ENCODE data around the gene MYRFL. TPM values are rescaled to one million over a fixed set of nuclear protein-coding genes. Genes with fewer than 3 reads are reported as not detected.

Gene MYRFL
- total and polyA plus RNA-seq, 8 donors = 0.06 to 2.3 (median 0.43) TPM

- no peaks in the 10 kb centered on the region for H3K4me1 ChIP-seq
- no peaks in the 10 kb centered on the region for H3K36me3 ChIP-seq
- intact Hi-C loops (cut with DNase I) = no loop called here
- no peak for DNase-seq
- no peak for FAIRE-seq
- no peak overlapping the region for H3K4me3 ChIP-seq
- ATAC-seq = no peak
- H3K9me3 ChIP-seq = no peaks in the 10 kb centered on the region
- H3K27me3 ChIP-seq = no peaks in the 10 kb centered on the region
- no peak overlapping the region for H3K27ac ChIP-seq
- WGBS, 2 donors = 36 to 38% methylated on average over 5 of the region's 5 CpGs
- no peak for TF ChIP-seq CTCF (IDR thresholded peaks at IDR 0.05)
Observed at GRCh38 chr12:69936214-69936731, 111.2 kb downstream of the MYRFL start.

DNA sequence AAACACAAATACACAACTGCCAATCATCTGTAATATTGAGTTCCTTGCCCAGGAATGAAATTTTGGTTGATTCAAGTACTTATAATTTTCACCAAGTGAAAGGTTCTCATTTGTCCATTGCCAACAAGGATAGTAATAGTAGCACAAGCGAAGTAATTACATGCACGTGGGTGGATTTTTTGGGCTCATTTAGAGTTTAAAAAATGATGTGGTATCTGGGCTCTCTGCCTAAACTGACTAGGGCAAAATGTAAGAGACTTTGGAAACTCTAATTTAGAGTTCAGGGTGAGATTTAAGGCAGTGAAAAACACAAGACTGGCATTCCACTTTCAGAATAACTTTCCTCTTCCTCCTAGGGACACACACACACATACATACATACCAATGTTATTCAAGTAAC, 111.7 kb downstream of the MYRFL start:
- 44 to 57% methylated on average over 2 of the region's 2 CpGs for WGBS, 2 donors
- Histone ChIP-seq H3K27ac (no peak overlapping the region), H3K4me3 (no peak overlapping the region), H3K9me3 (no peaks in the 10 kb centered on the region), H3K27me3 (no peaks in the 10 kb centered on the region), H3K36me3 (no peaks in the 10 kb centered on the region), H3K4me1 (no peaks in the 10 kb centered on the region)
- FAIRE-seq (no peak), DNase-seq (no peak), ATAC-seq (no peak)
- intact Hi-C loops (cut with DNase I) = no loop called here
- TF ChIP-seq CTCF (IDR thresholded peaks at IDR 0.05) = no peak

DNA sequence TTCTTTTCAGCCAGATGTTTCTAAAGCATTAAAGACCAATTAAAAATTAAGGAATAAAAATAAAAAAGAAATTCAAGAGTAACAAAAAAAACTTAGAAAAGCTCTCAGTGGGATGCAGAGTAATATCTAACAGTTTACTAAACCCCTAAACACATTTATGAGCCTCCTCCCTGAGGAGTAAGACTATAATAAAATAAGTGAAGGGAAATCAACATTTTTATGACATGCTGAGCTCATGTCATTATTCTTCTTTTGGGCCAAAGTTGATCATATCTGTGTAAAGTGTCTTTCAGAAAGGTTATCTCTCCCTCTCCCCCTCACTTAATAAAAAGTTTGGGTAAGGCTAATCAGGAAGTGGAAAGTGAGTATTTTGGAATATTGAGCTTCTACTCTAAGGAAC, 122.1 kb downstream of the MYRFL start:
- Histone ChIP-seq H3K27ac (no peak overlapping the region), H3K4me1 (no peaks in the 10 kb centered on the region), H3K36me3 (no peaks in the 10 kb centered on the region), H3K9me3 (no peaks in the 10 kb centered on the region), H3K4me3 (no peak overlapping the region), H3K27me3 (no peaks in the 10 kb centered on the region)
- FAIRE-seq (no peak), DNase-seq (no peak), ATAC-seq (no peak)
- TF ChIP-seq CTCF (IDR thresholded peaks at IDR 0.05) = no peak
- intact Hi-C loops (cut with DNase I) = no loop called here

GRCh38 chr12:69947897-69948296, 122.9 kb downstream of the MYRFL start:
- ATAC-seq = no peak

GRCh38 chr12:69948851-69949250, 123.8 kb downstream of the MYRFL start:
- Histone ChIP-seq H3K4me3 (no peak overlapping the region), H3K27ac (no peak overlapping the region), H3K36me3 (no peaks in the 10 kb centered on the region), H3K27me3 (no peaks in the 10 kb centered on the region), H3K9me3 (no peaks in the 10 kb centered on the region), H3K4me1 (no peaks in the 10 kb centered on the region)
- no peak for DNase-seq
- no peak for ATAC-seq
- intact Hi-C loops (cut with DNase I) = no loop called here
- FAIRE-seq = no peak
- no peak for TF ChIP-seq CTCF (IDR thresholded peaks at IDR 0.05)

More at GRCh38 chr12:69947897-69948296, 122.9 kb downstream of the MYRFL start:
- FAIRE-seq = no peak
- H3K27me3 ChIP-seq = no peaks in the 10 kb centered on the region
- no peaks in the 10 kb centered on the region for H3K36me3 ChIP-seq
- no peaks in the 10 kb centered on the region for H3K9me3 ChIP-seq
- no peak for TF ChIP-seq CTCF (IDR thresholded peaks at IDR 0.05)
- intact Hi-C loops (cut with DNase I) = no loop called here
- H3K4me3 ChIP-seq = no peak overlapping the region
- WGBS, 2 donors = 46 to 74% methylated on average over 1 of the region's 1 CpG
- no peaks in the 10 kb centered on the region for H3K4me1 ChIP-seq
- H3K27ac ChIP-seq = no peak overlapping the region
- no peak for DNase-seq
